ENCODE results near the gene ATOSB. TPM values are rescaled to one million over a fixed set of nuclear protein-coding genes. Genes with fewer than 3 reads are reported as not detected.
"Not testable (repeated sequence)": the region's sequence is repeated elsewhere in the genome, so short reads cannot be mapped to it uniquely, and the experiment has no call there.

Gene ATOSB
- total and polyA plus RNA-seq, 8 donors, result 13.1 to 30.9 (median 14.6) TPM

DNA sequence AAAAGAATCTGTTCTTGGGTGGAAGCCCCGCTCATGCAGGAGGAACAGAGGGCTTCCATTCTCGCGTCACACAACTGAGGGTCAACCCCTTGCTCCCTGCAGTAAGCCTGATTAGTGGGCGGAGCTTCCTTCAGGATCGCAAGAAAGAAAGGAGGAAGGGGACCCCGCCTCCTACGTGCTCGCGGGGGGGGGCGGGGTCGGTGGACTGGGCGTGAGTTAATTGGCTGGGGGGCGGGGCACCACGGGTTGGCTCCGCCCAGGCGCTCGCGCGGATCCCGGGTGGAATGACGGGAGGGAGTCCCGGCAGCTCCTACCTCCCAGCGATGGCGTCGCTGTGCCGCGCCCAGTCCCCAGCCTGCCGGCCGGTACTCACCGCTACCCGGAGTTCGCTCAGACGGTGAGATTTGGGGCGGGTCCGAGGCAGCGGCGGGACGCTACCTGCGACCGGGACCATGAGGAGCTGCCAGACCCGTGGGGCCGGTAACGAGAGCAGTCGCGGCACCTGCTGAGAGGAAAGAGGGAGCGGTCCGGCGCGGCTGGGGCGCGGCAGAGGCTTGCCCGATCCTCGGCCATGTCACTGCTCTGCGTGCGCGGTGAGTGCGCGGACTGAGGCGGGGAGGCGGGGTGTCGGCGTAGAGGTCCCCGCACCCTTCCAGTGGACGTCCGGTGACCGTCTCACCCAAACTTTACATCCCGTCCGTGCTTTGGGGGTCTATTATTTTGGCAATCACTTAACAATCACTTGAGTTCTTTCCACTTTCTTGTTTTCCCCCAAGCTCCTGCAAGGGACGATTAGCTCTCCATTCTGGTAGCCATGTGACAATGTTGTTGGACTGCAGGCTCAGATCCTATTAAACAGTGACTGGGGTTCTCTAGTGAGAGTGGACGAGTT lies 46.3 kb upstream of the ATOSB start, which contains the start of gene UNC13B:
TSS of gene UNC13B (plus strand) at position 297 of the 892 bp plus-strand sequence. CDS start at position 572, 275 bp downstream.
- H3K4me1 ChIP-seq, result peaks cover 9 to 29% of the 10 kb centered on the region in 2 donors
- peak within 1 kb of the TSS; percentile 76 to 77 for H3K4me3 ChIP-seq
- peak within 1 kb of the TSS; percentile 87 to 88 for H3K27ac ChIP-seq
- no peaks in the 10 kb centered on the region for H3K27me3 ChIP-seq
- no peaks in the 10 kb centered on the region for H3K36me3 ChIP-seq
- ATAC-seq (peak; percentile 97), DNase-seq (peak; percentile 87 to 97 (median 96))
- TF ChIP-seq, protein P1, sequence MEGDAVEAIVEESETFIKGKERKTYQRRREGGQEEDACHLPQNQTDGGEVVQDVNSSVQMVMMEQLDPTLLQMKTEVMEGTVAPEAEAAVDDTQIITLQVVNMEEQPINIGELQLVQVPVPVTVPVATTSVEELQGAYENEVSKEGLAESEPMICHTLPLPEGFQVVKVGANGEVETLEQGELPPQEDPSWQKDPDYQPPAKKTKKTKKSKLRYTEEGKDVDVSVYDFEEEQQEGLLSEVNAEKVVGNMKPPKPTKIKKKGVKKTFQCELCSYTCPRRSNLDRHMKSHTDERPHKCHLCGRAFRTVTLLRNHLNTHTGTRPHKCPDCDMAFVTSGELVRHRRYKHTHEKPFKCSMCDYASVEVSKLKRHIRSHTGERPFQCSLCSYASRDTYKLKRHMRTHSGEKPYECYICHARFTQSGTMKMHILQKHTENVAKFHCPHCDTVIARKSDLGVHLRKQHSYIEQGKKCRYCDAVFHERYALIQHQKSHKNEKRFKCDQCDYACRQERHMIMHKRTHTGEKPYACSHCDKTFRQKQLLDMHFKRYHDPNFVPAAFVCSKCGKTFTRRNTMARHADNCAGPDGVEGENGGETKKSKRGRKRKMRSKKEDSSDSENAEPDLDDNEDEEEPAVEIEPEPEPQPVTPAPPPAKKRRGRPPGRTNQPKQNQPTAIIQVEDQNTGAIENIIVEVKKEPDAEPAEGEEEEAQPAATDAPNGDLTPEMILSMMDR (IDR thresholded peaks at IDR 0.05), result no peak
- no peaks in the 10 kb centered on the region for H3K9me3 ChIP-seq
- intact Hi-C loops (cut with DNase I), result no loop called here

DNA sequence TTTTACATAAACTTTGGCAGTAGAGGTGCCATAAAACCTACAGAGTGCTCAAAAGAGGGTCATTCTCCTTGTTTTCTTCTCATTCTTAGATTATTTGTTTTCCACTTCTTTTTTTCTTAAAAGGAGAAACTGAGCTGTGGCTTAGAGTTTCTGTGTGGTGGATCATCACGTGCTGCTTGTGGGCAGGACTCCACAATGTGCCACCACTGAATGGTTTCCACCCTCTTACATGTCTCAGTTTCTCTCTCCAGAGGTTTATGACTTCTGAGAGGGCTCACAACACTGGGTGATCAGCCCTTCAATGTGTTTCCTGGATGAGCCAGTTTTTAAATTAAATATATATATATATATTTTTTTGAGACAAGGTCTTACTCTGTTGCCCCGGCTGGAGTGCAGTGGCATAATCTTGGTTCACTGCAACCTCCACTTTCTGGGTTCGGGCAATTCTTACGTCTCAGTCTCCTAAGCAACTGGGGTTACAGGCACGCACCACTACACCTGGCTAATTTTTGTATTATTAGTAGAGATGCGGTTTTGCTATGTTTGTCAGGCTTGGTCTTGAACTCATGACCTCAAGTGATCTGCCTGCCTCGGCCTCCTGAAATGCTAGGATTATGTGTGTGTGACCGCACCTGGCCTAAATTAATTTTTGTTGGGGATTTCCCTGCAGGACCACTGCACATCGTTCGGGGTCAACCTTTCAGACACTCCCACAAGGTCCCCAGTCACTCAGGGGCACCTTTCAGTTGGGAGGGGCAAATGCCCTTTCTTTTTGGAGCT lies 43.0 kb upstream of the ATOSB start:
- Histone ChIP-seq H3K4me3 (no peak overlapping the region), H3K4me1 (peaks cover 0 to 18% of the 10 kb centered on the region in 2 donors), H3K27me3 (no peaks in the 10 kb centered on the region), H3K9me3 (no peaks in the 10 kb centered on the region), H3K27ac (no peak overlapping the region), H3K36me3 (no peaks in the 10 kb centered on the region)
- ATAC-seq (no peak), DNase-seq (no peak)
- TF ChIP-seq, protein P1 (IDR thresholded peaks at IDR 0.05), result no peak
- intact Hi-C loops (cut with DNase I), result no loop called here

- H3K4me3 ChIP-seq; H3K4me1 ChIP-seq; intact Hi-C loops (cut with DNase I); H3K27ac ChIP-seq; H3K9me3 ChIP-seq; H3K36me3 ChIP-seq; DNase-seq; H3K27me3 ChIP-seq; ATAC-seq: not testable (repeated sequence)
These were observed 42.2 kb upstream of the ATOSB start for GRCh38 chr9:35157836-35158235.

DNA sequence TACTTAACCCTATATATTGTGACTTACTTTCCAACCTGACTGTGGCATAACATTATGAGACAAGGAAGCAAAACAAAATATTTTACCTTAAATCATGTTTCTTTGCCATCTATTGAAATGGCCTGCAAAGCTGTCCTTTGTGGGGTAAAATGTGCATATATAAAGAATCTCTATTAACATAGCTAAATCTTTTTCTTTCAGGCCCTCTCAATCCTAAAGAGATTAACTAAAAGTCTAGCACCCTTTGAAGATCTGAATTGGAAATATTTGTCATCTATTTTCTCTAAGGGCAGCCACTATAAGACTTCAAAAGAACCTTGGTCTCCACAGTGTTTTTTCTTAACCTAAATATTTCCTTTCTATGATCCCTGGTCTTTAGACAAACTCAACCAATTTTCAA lies 41.1 kb upstream of the ATOSB start:
- Histone ChIP-seq H3K36me3 (no peaks in the 10 kb centered on the region), H3K4me1 (peaks cover 0 to 6% of the 10 kb centered on the region in 2 donors), H3K27me3 (no peaks in the 10 kb centered on the region), H3K4me3 (no peak overlapping the region), H3K27ac (no peak overlapping the region), H3K9me3 (peaks cover 0 to 7% of the 10 kb centered on the region in 2 donors)
- TF ChIP-seq, protein P1 (IDR thresholded peaks at IDR 0.05), result no peak
- intact Hi-C loops (cut with DNase I), result no loop called here
- ATAC-seq (no peak), DNase-seq (no peak)

DNA sequence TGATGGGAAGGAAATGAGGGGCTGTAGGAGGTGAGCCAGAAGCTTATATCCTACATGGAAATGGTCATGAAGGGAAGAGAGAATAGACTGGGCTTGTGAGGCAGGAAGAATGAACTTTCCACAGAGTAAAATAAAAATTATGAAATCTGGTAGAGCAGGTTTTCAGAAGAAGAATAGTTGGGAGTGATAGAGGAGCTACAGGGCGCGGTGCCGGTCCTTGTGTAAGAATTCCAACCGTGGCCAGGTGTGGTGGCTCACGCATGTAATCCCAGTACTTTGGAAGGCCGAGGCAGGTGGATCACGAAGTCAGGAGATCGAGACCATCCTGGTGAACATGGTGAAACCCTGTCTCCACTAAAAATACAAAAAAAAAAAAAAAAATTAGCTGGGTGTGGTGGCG lies 37.3 kb upstream of the ATOSB start:
- no peak overlapping the region for H3K27ac ChIP-seq
- ATAC-seq, result no peak
- TF ChIP-seq, protein P1 (IDR thresholded peaks at IDR 0.05), result no peak
- no peak overlapping the region for H3K4me3 ChIP-seq
- intact Hi-C loops (cut with DNase I), result no loop called here
- DNase-seq, result peak in 1 of 4 donors; percentile 9
- H3K36me3 ChIP-seq, result no peaks in the 10 kb centered on the region
- H3K9me3 ChIP-seq, result peaks cover 4 to 37% of the 10 kb centered on the region in 2 donors
- H3K4me1 ChIP-seq, result no peaks in the 10 kb centered on the region
- no peaks in the 10 kb centered on the region for H3K27me3 ChIP-seq

DNA sequence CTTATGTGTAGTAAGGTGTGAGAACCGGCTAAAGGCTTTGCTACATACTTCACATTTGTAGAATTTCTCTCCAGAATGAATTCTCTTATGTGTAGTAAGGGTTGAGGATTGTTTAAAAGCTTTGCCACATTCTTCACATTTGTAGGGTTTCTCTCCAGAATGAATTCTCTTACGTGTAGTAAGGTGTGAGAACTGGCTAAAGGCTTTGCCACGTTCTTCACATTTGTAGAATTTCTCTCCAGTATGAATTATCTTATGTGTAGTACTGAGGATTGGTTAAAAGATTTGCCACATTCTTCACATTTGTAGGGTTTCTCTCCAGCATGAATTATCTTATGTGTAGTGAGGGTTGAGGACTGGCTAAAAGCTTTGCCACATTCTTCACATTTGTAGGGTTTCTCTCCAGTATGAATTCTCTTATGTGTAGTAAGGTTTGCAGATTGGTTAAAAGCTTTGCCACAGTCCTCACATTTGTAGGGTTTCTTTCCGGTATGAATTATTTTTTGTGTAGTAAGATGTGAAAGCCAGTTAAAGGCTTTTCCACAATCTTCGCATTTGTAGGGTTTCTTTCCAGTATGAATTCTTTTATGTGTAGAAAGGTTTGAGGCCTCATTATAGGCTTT lies 32.4 kb upstream of the ATOSB start:
- H3K4me3 ChIP-seq; intact Hi-C loops (cut with DNase I); H3K4me1 ChIP-seq; DNase-seq; H3K27me3 ChIP-seq; H3K36me3 ChIP-seq; ATAC-seq; H3K27ac ChIP-seq: not testable (repeated sequence)
- peaks cover 4 to 78% of the 10 kb centered on the region in 2 donors for H3K9me3 ChIP-seq
